Measurements from ENCODE around the gene PCDHGB4.
"Not testable (repeated sequence)": the region's sequence is repeated elsewhere in the genome, so short reads cannot be mapped to it uniquely, and the experiment has no call there.

- not testable (repeated sequence) for TF ChIP-seq ATF2 (IDR thresholded peaks at IDR 0.05; ENCODE audit: low read length); NFIC (IDR thresholded peaks at IDR 0.05; ENCODE audit: low read depth, low read length); STAT1 (conservative IDR thresholded peaks at IDR 0.05); POLR2A (IDR thresholded peaks at IDR 0.05; ENCODE audit: low read depth, low read length); CHD2 (IDR thresholded peaks at IDR 0.05; ENCODE audit: borderline replicate concordance, low read depth, low read length); SMC3 (IDR thresholded peaks at IDR 0.05; ENCODE audit: borderline replicate concordance, low read length); ZNF24 (IDR thresholded peaks at IDR 0.05); HDAC2 (IDR thresholded peaks at IDR 0.05); NRF1 (conservative IDR thresholded peaks at IDR 0.05; ENCODE audit: low read depth, low read length); EZH2 (IDR thresholded peaks at IDR 0.05; ENCODE audit: borderline replicate concordance, control insufficient read depth, low read depth, low read length); SIX5 (IDR thresholded peaks at IDR 0.05; ENCODE audit: low read depth, low read length, severe bottlenecking); EGR1 (IDR thresholded peaks at IDR 0.05; ENCODE audit: borderline replicate concordance in 1 of 2, low read depth in 2 of 2, low read length in 2 of 2)
- TF ChIP-seq, protein P1, sequence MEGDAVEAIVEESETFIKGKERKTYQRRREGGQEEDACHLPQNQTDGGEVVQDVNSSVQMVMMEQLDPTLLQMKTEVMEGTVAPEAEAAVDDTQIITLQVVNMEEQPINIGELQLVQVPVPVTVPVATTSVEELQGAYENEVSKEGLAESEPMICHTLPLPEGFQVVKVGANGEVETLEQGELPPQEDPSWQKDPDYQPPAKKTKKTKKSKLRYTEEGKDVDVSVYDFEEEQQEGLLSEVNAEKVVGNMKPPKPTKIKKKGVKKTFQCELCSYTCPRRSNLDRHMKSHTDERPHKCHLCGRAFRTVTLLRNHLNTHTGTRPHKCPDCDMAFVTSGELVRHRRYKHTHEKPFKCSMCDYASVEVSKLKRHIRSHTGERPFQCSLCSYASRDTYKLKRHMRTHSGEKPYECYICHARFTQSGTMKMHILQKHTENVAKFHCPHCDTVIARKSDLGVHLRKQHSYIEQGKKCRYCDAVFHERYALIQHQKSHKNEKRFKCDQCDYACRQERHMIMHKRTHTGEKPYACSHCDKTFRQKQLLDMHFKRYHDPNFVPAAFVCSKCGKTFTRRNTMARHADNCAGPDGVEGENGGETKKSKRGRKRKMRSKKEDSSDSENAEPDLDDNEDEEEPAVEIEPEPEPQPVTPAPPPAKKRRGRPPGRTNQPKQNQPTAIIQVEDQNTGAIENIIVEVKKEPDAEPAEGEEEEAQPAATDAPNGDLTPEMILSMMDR (IDR thresholded peaks at IDR 0.05 in 2 of 3, conservative IDR thresholded peaks at IDR 0.05 in 1 of 3; ENCODE audit: control insufficient read depth in 2 of 3, extremely low read depth in 1 of 3, insufficient read depth in 1 of 3, low read depth in 3 of 3, low read length in 3 of 3) = peak; percentile 56 to 57 (median 56); a peak in 5 of 6 replicates
- TF ChIP-seq, protein P2, sequence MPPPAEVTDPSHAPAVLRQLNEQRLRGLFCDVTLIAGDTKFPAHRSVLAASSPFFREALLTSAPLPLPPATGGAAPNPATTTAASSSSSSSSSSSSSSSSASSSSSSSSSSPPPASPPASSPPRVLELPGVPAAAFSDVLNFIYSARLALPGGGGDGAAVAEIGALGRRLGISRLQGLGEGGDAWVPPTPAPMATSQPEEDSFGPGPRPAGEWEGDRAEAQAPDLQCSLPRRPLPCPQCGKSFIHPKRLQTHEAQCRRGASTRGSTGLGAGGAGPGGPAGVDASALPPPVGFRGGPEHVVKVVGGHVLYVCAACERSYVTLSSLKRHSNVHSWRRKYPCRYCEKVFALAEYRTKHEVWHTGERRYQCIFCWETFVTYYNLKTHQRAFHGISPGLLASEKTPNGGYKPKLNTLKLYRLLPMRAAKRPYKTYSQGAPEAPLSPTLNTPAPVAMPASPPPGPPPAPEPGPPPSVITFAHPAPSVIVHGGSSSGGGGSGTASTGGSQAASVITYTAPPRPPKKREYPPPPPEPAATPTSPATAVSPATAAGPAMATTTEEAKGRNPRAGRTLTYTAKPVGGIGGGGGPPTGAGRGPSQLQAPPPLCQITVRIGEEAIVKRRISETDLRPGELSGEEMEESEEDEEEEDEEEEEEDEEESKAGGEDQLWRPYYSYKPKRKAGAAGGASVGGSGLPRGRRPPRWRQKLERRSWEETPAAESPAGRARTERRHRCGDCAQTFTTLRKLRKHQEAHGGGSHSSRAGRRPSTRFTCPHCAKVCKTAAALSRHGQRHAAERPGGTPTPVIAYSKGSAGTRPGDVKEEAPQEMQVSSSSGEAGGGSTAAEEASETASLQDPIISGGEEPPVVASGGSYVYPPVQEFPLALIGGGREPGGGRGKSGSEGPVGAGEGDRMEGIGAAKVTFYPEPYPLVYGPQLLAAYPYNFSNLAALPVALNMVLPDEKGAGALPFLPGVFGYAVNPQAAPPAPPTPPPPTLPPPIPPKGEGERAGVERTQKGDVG (CRISPR knock-in tag; IDR thresholded peaks at IDR 0.05) = not testable (repeated sequence)
These were observed 20.4 kb downstream of the PCDHGB4 start, which contains the start of gene PCDHGB6 for GRCh38 chr5:141407790-141408505.

All from GM12878 (cell line).